GM18517 (cell line): ENCODE data around the gene PPIF.
A peak's percentile ranks its signal among the peaks of the same experiment; 100 is the strongest.

Source experiments
- ATAC-seq: cut with Tn5 transposase; IDR thresholded peaks from one replicate; pipeline ENCODE4 v1.9.1; 2021; ENCODE audit warnings: mild to moderate bottlenecking, moderate library complexity; ENCODE audit not compliant: unreplicated experiment

Gene PPIF

DNA sequence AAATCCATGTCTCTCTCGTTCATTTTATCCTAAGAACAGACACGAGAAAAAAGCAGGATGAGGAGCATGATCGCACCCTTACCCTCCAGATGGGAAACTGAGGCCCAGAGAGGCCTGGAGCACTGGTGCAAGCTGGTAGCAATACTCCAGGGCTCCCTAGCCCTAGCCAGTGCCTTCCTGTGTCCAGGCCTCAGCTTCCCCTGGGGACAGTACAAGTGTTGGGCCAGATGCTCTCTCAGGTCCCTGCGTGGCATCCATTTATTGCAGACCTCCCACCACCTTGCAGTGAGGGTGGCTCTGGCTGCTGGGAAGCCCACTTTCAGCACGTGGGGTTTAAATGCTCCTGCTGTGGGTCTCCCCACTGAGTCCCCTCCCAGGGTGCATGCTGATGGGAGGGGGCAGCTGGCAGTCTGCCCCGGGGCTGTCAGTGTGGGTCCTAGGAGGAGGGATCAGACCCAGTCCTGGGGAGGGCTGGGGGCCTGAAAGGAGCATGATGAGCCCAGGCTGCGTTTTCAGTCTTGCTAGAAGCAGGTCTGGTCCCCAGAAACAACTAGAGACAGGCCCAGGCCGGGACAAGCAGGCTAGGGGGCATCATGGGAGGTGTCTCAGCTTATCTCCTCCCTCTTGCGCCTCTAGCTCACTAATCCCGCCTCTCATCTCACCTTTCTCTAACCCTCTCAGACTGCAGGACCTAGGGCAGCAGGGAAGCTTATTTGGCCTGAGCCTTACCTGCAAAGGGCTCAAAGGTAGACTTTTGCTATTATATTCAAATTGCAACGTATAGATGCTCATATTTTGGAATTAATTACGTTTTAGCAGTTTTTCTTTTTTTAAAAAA is 662 bp upstream of the PPIF start:
- ATAC-seq, result peak; percentile 3

DNA sequence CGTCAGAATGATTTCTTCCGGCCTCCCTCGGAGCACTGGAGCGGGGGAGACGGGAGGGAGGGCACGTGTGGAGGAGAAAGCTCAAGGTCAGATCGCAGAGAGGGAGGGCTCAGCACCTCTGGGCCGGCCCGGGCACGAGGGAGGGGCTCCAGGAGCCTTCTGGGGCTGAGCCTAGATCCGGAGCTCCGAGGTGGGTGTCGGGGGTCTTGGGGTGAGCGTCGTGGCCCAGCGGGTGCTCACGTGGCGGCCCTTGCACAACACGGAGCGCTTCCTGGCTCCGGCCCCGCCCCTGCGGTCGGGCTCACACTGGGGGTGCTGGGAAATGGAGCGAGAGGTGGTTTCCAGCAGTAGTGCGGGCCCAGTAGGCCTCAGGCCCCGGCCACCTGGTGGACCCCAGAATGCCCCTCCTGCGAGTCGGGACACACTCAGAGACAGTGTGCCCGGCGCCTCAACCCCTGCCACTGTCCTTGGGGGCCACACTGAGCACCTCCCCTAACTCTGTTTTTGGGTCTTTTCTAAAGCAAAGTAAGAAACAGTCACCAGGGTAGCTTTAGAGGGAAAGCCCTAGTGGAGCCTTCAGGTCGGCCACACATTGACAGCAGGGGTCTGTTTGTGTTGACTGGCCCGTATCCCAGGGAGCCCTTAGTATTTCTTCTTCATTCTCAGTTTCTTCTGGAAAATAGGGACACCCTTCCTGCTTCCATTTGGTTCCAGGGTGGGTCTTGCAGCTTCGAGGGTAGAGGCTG is 798 bp downstream of the PPIF start:
- peak; percentile 66 for ATAC-seq

DNA sequence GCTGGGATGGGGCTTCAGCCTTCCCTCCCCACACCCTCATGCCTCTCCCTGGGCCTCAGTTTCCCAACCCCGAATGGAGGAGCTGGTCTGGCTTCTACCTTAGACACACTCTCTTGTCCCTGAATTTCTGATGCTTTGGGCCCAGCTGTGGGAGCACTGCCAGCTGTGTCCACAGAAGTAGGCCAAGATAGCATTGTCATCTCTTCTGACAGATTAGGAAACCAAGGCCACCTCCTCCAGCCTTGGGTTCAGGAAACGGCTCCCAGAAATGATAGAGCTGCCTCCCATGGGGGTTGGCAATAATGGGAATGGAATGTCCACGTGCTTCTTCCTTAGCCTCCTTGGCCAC is 1.3 kb downstream of the PPIF start:
- ATAC-seq, result no peak

DNA sequence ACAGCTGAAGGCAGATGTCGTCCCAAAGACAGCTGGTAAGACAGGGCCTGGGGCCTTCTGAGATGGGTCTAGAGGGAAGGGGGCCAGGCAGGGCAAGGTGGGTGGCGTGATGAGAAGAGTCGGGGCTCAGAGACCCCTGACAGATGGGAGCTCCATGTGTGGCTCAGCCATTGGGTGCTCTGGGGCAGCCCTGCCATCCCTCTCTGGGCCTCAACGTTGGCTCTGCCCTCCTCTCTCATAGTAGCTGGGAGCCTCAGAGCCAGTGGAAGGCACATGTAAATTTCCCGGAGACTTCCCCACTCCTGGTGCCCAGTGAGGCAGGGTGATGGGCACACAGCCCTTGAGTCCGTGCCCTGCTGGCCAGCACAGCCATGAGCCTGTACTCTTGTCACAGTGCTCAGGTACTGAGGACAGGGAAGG is 1.8 kb downstream of the PPIF start:
- no peak for ATAC-seq

DNA sequence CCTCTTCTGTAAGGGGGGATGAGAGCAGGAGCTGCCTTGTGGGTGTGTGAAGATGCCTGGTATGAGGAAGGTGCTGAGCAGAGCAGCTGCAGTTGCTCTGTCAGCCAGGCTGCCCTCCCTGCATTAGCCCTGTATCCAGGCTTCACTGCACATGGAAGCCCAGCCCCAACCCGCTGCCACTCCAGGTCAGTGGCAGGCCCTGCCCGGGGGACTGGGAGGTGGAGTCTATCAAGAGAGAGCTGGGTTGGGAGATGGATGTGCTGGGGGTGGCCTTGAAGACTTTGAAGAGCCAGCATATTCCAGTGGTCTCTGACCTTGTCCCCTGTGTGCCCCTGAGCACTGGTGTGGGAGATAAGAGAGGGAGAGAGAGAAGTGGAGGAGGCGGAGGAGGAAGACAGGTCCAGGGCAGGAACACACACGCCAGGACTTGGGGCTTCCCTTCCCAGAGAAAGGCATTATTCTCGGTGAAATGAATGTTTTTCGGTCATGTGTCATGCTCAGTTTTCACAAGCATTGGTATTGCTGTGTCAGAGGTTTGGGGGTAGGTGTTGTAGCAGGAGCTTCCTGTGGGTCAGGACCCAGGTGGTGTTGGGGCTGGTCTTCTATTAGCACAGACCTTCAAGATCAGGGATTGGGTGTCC is 2.6 kb downstream of the PPIF start:
- ATAC-seq, result no peak

DNA sequence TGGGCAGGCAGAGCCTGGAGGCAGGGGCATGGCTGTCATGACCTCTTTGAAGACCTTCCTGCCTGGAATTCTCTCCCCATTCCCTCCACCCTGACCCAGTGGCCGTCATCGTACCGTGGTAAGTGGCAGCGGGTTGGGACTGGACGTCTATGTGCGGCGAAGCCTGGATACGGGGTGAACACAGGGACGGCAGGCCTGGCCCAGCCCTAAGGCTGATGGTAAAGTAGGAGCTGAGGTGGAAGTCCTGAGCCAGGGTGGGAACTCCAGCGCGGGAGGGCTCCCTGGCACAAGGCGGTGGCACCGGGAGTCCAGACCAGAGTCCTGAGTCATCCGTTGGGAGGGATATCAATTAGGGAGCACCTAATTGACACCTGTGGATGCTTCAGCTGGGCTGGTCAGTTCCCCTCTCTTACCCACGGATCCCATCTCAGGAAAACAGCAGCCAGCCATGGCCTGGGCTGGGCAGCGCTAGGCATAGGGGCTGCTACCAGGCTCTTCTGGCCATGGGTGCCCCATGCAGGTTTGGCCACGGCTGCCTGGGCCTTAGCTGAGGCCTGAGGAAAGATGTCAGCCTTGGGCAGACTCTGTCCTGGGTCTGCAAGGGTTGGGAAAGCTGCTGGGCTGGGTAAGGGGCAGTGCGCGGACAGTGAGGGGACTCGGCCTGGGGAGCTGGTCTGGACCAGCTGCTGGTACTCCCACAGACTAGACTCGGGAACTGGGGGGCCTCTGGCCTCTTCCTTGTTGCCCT is 3.3 kb downstream of the PPIF start:
- no peak for ATAC-seq

DNA sequence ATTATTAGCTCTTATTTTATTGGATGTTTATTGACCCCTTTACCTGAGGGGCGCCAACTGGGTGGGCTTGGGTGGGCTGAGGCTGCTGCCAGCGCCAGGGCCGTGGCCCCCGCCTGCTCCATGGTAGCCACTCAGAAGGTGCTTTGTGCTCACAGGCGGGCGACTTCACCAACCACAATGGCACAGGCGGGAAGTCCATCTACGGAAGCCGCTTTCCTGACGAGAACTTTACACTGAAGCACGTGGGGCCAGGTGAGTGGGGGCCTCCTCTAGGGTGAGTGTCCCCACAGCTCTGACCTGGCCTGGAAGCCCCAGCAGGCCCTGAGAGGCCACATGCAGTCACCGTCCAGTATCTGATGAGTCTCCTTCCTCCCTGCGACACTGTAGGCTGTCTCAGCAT is 4.1 kb downstream of the PPIF start:
- no peak for ATAC-seq

DNA sequence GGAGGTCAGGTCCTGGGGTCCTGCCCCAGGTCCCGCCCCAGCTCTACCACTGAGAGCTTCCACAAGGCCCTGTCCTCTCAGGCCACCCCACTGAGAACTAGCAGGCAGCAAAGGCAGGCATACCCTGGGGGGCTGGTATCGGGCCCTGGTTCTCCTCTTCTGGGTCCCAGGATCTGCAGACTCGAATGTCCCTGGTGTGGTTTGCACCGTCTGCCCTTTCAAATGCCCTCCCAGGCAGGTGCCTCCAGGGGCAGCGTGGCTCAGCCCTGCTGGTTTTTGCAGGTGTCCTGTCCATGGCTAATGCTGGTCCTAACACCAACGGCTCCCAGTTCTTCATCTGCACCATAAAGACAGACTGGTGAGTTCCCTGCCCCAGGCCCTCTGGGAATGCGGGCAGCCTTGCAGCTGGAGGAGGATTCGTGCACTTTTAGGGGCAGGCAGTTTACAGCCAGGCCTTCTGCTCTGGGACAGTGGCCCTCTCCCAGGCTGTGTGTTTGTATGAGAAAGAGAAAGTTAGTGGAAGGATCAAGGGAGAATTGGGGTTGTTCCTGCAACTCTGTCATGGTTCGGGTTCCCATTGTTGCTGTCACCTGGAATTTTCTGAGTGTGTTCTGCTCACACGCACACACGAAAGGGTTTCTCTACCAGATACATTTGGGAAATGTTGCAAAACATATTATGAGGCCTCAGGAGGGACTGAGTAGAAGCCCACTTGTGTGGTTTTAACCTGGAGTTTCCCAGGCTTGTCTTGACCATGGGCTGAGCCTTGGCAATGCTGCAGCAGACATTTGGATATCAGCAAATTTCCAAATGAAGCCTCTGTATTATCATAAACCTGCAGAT is 5.0 kb downstream of the PPIF start:
- ATAC-seq, result no peak

DNA sequence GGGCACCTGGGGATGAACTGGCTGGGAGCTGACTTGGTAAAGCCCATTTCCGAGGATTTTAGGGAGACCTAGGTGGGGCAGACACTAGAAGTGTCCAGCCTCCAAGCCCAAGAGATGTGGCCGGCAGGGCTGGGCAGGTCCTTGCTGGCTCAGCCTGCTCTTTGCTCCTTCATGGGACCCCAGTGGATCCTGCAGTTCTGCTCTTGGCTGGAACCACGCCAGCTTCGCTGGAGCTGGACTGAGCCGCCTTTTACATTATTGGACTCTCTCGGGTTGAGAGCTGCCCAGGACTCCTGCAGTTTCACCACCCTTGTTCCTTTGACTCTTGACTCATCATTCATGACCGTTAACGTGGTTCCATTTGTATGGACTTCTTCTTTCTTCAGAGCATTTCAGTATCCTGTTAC is 5.7 kb downstream of the PPIF start:
- no peak for ATAC-seq

DNA sequence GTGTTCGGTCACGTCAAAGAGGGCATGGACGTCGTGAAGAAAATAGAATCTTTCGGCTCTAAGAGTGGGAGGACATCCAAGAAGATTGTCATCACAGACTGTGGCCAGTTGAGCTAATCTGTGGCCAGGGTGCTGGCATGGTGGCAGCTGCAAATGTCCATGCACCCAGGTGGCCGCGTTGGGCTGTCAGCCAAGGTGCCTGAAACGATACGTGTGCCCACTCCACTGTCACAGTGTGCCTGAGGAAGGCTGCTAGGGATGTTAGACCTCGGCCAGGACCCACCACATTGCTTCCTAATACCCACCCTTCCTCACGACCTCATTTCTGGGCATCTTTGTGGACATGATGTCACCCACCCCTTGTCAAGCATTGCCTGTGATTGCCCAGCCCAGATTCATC is 6.5 kb downstream of the PPIF start:
- no peak for ATAC-seq

DNA sequence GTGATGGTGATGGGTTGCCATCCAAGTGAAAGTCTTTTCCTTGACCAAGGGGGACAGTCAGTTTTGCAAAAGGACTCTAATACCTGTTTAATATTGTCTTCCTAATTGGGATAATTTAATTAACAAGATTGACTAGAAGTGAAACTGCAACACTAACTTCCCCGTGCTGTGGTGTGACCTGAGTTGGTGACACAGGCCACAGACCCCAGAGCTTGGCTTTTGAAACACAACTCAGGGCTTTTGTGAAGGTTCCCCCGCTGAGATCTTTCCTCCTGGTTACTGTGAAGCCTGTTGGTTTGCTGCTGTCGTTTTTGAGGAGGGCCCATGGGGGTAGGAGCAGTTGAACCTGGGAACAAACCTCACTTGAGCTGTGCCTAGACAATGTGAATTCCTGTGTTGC is 6.9 kb downstream of the PPIF start:
- no peak for ATAC-seq

DNA sequence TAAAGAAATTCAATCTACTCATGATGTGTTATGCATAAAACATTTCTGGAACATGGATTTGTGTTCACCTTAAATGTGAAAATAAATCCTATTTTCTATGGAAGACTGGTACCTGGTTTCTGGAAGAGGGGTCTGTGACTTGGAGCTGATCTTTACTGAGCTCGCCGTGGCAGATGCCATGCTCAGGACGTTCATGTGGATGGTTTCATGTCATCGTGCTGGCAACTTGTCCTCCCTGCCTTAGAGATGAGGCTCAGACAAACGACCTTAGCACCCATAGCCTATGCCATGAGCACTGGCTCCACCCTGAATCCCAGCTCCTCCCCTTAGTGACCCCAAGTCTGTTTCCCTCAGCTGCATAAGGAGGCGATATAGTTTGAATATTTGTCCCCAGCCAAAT is 7.3 kb downstream of the PPIF start:
- no peak for ATAC-seq

DNA sequence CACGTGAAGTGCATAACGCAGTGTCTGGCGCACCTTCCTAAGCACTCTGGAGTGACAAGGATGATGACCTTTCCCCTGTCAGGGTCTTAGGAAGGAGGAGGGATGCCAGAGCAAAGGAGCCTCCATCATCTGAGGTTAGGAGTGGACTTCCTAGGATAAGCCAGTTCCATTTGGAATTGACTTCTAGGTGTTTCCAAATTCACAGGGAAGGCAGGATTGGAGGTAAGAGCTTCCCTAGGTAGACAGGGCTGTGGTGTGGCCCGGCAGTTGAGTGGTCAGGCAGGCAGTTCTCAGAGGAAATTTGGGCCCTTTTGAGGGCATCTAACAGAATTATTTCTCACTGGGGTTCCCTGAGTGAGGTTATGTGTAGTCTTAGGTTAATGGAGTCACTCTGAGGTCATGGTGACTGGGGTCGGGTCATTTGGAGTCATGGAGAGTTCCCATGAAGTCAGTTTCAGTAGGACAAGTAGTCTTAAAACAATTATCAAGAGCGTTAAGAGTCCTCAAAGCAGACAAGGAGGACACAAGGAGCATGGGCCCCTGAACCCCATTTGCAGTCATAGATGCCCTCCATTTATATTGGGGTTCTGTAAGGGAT is 8.2 kb downstream of the PPIF start:
- ATAC-seq, result no peak

DNA sequence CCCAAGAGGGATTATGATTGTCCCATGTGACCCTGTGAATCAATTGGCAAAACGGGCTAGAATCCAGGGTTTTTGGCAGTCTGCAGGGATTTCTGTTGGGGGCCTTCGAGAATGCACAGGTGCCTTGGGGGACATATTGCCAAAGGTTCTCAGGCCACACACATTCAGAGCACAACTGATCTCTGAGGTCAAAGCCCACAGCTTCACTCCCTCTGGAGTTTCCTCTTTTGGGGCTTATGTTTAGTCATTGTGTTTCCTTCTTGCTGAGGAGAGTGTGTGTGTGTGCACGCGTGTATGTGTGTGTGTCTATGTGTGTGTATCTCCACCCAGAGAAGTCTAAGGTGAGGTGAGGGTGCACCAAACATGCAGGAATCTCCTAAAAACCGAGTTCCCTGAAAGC is 8.8 kb downstream of the PPIF start:
- ATAC-seq, result no peak

DNA sequence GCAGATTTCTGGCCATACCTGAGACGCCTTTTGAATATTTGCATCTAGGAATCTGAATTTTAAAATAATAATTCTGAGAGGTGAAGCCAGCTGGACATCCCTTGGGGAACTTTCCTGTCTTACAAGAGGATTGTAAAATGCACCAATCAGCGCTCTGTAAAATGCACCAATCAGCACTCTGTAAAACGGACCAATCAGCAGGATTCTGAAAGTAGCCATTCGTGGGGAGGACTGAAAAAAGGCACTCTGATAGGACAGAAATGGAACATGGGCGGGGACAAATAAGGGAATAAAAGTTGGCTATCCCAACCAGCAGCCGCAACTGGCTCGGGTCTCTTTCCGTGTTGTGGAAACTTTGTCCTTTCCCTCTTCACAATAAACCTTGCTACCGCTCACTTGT is 9.9 kb downstream of the PPIF start:
- no peak for ATAC-seq

DNA sequence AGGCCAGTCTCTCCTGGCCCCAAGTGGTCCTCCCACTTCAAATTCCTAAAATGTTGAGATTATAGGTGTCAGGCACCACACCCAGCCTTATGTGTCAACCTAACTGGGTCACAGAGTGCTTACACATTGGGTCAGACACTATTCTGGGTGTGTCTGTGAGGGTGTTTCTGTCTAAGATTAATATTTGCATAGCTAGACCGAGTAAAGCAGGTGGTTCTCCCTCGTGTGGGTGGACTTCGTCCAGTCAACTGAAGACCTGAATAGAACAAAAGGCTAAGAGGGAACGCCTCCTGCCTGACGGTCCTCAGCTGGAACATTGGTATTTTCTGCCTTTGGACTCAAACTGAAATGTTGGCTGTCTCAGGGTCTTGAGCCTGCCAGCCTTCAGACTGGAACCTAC is 11.5 kb downstream of the PPIF start:
- peak; percentile 55 for ATAC-seq

DNA sequence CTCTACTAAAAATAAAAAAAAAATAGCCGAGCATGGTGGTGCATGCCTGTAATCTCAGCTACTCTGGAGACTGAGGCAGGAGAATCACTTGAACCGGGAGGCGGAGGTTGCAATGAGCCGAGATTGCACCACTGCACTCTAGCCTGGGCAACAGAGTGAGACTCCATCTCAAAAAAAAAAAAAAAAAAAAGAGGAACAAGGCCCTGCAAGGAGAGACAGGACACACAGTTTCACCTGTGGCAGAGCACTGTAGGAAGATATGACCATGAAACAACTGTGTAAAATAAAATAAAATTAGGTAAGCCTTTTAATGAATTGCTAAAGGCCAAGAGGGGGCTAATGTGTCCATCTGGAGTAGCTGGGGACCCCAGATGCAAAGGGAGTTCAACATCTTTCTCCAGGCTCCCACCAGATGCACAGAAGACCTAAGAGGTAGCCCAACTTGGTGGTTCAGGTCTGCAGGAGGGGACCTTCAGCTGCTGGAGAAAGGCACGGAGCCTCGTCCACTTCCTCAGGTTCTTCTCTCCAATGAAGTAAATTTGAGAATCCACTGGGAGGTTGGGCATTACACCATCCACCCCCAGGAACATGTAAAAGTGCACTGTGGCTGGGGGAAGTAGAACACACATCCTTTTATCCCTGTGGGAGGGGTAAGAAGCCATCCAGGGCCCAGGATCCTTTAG is 12.7 kb downstream of the PPIF start:
- no peak for ATAC-seq

DNA sequence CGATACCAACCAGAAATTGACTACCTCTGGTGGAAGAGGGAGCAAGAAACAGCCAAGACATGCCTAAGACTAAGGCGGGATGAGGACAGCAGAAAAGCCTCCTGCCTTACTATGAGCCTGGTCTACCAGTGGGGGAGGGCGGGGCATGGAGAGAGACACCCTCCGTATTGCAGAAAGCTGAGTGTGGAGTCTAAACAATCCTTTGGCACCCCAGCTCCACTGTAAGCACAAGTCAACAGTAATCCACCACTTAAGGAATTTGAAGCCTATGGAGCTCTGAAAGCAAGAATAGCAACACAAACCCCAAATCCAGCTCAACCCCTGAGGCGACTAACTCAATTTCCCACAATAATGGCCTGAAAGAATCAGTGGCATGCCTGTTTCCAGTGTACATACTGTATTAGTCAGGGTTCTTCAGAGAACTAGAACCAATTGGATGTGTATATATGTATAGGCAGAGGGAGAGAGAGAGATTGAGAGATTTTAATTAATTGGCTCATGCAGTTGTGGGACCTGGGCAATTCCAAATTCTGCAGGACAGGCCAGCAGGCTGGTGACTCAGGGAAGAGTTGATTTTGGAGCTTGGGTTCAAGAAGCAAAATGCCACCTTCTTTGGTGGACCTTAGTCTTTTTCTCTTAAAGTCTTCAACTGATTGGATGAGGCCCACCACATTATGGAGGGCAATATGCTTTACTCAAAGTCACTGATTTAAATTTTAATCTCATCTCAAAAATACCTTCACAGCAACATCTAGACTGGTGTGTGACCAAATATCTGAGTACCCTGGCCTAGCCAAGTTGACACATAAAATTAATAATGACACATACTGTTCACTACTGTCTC is 13.5 kb downstream of the PPIF start:
- no peak for ATAC-seq
